ENCODE measurements around the gene LEMD2.

The LEMD2 gene

GRCh38 chr6:33792981-33793380 is 4.1 kb upstream of the LEMD2 start:
- DNase-seq = no peak

GRCh38 chr6:33791620-33792019 is 2.7 kb upstream of the LEMD2 start:
- no peak for DNase-seq

DNA sequence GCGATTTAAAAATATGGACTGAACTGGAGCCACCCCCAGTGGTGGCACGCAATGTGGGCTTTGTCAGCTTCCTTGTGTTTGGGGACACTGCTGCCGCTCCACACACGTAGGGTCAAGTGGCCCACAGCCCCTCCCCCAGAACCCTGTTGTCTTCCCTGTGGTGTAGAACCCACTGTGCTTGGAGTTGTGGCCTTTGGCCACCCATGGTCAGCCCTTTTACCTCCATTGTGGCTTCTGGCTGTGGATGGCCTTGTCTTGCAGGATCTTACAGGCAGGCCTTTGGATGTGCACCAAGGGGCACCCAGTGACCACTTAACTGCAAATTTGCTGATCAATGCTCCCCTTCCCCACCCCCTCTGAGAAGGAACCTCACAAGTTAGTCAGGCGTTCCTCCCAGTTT is 2.0 kb upstream of the LEMD2 start:
- no peak for DNase-seq

DNA sequence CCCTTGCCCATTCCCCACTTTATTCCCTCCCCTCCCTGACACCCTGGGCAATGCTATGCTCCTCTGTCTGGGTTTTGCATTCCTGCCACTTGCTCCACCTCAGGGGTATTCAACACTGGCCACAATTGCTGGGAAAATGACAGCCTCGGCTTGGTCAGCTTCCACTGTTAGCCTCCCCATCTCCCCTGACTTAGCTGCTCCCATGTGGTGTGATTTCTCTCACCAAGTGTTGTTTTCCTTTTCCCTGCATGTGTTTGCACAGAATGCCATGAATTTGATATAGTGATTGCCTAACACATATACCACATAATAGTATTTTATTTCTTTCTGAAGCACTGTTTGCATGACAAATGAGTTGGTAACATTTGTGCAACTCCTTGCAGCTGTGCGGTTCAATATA is 1.4 kb upstream of the LEMD2 start:
- DNase-seq = no peak

- no peak for DNase-seq
Measured at GRCh38 chr6:33789550-33789895, 593 bp upstream of the LEMD2 start.

DNA sequence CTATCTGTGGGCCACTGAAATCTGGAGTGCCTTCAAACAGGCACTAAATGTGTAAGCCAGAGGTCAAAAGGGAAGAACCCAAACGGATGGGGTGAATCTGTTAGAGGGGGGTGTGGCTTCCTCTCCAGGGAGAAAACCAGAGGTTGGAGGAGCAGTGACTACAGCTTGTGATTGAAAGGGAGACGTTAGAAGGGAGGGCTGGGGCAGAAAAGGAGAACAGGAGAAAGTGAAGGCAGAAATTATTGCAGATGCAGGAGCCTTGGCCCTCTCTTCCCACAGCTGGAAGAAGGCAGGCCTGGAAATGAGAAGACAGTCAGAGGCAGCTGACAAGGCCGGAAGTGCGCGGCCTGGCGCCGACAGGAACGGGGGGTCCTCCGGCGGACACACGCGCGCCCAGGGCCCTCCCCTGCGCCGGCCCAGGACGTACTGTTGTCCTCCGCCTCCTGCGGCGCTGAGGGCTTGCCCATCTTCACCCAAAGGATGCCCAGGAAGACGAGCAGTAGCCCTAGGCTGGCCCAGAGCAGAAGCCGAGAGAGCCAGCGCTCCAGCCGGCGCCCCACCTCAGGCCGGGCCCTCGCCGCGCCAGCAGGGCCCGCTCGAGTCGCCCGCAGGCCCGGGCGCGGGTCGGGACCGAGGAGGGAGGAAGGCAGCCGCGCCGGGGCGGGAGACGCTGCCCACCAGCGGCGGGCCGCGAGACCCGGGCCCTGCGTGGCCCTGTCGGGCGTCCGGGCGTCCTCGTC is 806 bp downstream of the LEMD2 start:
- DNase-seq = no peak

GRCh38 chr6:33787346-33787953 is 1.5 kb downstream of the LEMD2 start:
- DNase-seq = no peak

DNA sequence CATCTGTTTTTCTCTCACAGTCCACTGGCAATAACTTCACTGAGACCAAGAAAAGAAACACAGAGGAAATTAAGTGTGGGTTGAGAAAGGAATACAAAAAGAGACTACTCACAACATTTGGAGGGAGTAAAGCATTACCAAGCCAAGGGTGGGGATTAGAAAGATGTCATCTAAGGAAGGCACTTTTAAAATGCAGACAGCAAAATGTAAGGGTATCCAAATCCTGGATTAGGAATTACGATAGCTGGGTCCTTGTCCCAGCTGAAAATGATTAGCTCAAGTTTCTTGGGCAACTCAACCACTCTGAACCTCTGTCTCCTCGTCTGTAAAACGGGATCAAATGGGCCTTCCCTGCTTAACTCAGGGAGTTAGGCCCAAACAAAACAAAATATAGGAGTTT is 2.2 kb downstream of the LEMD2 start:
- DNase-seq = no peak

- no peak for DNase-seq
Measured at GRCh38 chr6:33785778-33786177, 3.2 kb downstream of the LEMD2 start.

- DNase-seq = no peak
Measured at GRCh38 chr6:33784787-33785186, 4.1 kb downstream of the LEMD2 start.

GRCh38 chr6:33783781-33784520 is 5.0 kb downstream of the LEMD2 start:
- no peak for DNase-seq

DNA sequence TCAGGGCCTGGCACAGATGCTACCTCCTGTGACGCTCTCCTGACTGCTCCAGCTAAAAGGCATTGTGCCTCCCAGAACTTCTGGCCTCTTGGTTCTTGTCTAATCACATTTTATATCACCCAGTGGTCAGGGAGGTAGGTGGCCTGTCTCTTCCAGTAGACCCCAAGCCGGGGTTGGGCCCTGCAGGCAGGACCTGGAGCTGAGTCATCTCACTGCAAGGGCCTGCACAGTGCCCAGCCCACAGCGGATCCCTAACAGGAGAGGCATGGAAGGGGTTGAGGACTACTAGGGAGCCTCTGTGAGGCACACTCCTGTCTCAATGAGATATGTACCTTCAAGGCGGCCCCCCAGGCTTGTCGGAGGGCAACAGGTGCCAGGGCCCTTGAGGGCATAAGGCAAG is 6.4 kb downstream of the LEMD2 start:
- no peak for DNase-seq

DNA sequence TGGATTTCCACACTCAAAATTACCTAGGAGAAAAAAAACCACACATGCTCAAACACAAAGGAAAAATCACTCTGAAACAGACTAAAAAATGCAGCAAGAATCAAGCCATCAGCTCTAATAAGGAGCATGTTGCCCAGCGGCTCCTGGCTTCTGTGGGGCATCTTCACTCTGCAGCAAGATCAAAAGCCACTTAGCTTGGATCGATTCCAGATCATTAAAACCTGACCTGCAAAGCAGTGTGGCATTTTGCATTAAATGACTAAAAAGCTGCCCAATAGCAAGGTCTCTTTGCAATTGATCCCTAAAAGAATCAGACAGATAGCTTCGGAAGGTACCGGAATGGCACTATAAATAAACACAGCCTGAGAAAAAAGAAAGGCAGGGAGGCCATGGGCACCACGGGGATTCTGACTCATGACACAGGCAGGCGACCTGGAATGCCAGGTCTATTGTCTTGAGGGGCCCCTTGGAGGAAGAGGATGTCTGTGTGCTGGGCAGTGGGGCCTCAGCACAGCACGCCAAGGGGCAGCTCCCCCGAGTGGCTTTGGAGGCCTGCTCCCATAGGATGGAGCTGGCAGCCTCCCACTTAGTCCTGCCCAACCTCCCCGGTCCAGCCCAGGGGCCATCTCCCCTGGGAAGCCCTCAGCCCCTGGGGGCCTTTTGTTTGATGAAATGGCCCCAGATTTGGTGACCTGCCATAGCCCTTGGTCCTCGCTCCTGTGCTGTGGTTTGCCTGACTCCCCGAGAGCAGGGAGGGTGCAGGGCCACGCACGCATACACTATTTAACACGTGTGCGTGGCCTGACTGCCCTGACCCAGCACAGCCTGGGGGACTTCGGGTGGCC is 7.6 kb downstream of the LEMD2 start:
- DNase-seq = no peak

DNA sequence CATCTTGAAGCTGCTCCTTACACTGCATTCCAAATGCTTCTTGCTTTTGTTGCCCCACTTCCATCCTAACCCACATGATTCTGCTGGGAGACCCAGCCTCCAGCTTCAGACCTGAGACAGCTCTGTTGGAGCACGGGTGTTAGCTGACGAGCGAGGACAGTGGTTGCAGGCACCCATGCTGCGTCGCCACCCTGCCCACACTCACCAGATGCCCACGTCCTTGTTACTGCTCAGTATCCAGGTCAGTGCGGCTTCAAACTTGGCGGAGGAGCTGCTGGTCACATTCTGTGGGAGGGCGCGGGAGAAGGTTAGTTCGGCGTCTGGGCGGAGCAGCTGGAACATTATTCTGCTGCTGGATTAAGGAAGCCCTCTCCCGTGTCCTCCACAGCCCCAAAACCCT is 9.0 kb downstream of the LEMD2 start:
- DNase-seq = no peak

GRCh38 chr6:33779290-33779689 is 9.6 kb downstream of the LEMD2 start:
- DNase-seq = no peak

GRCh38 chr6:33778444-33779121 is 10.3 kb downstream of the LEMD2 start:
- DNase-seq = no peak

DNA sequence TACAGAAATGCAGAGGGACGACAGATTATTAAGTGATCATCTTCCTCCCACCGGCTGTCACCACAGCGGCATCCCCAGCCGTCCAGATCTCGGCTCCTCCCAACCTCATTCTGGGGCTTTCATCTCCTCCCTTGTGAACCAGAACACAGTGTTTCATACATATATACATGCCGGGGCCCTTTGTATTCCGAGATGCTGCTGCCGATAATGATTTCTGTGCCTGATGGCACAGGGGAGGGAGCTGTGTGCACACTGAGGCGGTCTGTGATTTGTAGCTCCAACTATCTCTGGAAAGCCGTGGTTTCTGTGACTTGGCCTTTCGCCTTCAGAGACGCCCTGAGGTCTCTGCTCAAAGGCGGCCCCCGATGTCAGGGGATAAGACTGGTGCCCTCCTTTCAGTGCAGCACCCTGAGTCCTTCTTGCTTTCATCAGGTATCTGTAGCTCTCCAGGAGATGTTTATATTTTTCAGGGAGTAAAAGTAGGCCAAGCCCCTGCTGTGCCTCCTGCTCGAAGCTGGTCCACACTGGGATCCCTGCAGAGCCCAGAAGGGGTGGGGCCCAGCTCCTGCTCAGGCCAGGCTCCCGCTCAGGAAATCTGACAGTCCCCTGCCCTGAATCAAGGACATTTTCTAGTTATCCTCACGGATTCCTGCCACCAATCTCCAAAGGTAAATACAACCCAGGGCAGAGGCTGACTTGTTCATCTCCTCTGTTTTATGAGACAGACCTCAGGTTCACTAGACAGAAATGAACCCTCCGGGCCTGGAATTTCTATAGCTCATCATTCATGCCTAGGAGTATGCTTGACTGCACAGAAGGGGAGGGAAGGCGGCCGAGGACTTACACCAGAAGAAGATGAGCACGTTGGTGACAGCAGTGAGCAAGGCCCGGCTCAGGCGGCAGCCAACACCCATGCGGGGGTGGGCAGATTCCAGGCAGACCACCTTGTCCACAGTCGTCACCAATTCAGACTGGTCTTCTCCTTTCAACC is 11.2 kb downstream of the LEMD2 start:
- no peak for DNase-seq

- no peak for DNase-seq
Measured at GRCh38 chr6:33776764-33777163, 12.2 kb downstream of the LEMD2 start.

DNA sequence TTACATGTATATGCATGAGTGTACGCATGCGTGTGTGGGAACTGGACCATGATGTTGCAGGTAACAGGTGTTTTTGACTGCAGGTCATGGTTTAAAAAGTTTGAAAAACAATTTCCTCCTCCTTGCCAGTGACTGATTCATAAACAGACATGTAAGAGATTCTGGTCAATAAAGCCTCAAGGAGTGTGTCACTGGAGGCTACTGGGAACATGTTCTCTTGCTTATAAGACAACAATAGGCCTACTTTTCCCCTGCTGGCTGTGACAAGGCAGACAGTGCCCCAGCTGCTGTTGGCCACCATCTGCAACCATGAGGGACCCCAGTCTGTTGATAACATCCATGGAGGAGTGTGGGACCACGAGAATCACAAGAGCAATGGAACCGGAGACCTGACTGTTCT is 12.7 kb downstream of the LEMD2 start:
- DNase-seq = no peak

GRCh38 chr6:33774774-33775173 is 14.2 kb downstream of the LEMD2 start:
- DNase-seq = no peak

GRCh38 chr6:33772902-33773472 is 15.9 kb downstream of the LEMD2 start:
- DNase-seq = no peak
